Measurements from ENCODE around the gene NR3C1. TPM values are rescaled to one million over a fixed set of nuclear protein-coding genes. Genes with fewer than 3 reads are reported as not detected.

Gene NR3C1
- total and polyA plus RNA-seq, 2 of the 13 experiments (the other 11 are each of a cell fraction or from before 2014, with no cell fraction given), result 10.0 to 24.3 TPM

DNA sequence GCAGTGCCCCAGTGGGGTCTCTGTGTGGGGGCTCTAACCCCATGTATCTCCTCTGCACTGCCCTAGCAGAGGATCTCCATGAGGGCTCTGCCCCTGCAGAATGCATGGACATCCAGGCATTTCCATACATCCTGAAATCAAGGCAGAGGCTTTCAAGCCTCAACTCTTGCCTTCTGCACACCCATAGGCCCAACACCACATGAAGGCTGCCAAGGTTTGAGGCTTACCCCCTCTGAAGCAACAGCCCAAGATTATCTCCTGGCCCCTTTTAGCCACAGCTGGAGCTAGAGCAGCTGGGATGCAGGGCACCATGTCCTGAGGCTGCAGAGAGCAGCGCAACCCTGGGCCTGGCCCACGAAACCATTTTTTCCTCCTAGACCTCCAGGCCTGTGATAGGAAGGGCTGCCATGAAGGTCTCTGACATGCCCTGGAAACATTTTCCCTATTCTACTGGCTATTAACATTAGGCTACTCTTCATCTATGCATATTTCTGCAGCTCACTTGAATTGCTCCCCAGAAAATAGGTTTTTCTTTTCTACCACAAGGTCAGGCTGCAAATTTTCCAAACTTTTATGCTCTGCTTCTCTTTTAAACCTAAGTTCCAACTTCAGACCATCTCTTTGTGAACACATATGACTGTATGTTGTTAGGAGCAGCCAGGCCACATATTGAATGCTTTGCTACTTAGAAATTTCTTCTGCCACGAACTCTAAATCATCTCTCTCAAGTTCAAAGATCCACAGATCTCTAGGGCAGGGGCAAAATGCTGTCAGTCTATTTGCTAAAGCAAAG lies 18.4 kb downstream of the NR3C1 start (continued):
- TF ChIP-seq, protein P1, sequence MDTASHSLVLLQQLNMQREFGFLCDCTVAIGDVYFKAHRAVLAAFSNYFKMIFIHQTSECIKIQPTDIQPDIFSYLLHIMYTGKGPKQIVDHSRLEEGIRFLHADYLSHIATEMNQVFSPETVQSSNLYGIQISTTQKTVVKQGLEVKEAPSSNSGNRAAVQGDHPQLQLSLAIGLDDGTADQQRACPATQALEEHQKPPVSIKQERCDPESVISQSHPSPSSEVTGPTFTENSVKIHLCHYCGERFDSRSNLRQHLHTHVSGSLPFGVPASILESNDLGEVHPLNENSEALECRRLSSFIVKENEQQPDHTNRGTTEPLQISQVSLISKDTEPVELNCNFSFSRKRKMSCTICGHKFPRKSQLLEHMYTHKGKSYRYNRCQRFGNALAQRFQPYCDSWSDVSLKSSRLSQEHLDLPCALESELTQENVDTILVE (CRISPR knock-in tag; IDR thresholded peaks at IDR 0.05), result no peak
- TF ChIP-seq ZNF790 (CRISPR knock-in tag; IDR thresholded peaks at IDR 0.05; ENCODE audit: borderline replicate concordance) (no peak), ZNF574 (CRISPR knock-in tag; IDR thresholded peaks at IDR 0.05) (no peak)

DNA sequence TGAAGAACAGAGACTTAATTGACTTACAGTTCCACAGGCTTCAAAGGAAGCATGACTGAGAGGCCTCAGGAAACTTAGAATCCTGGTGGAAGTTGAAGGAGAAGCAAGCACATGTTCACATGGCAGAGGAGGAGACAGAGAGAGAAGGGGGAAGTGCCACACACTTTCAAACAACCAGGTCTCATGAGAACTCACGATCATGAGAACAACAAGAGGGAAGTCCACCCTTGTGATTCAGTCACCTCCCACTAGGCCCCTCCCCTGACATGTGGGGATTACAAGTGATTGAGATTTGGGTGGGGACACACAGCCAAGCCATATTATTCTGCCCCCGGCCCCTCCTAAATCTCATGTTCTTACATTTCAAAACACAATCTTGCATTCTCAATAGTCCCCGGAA lies 19.5 kb downstream of the NR3C1 start:
- Histone ChIP-seq H3K9ac (ENCODE audit: insufficient read depth, low read depth, low read length) (no peak overlapping the region), H3K4me2 (ENCODE audit: low read depth, low read length) (no peak overlapping the region), H4K20me1 (ENCODE audit: insufficient read depth, low read length) (no peaks in the 10 kb centered on the region), H2AFZ (ENCODE audit: low read length) (no peak overlapping the region), H3K36me3 (replicated peaks in 1 of 2; ENCODE audit: control insufficient read depth in 1 of 2, insufficient read depth in 2 of 2, low read length in 2 of 2) (0 out of 5 replicates have a peak, but pooled peaks cover 0 to 3% of the 10 kb centered on the region in 2 experiments), H3K79me2 (ENCODE audit: insufficient read depth, low read length) (peaks cover 37% of the 10 kb centered on the region), H3K9me3 (ENCODE audit: low read length) (peaks cover 22% of the 10 kb centered on the region), H3K4me3 (replicated peaks in 1 of 3; ENCODE audit: insufficient read depth in 1 of 3, low read depth in 2 of 3, low read length in 3 of 3) (no peak overlapping the region), H3K27me3 (ENCODE audit: control insufficient read depth in 1 of 2, insufficient read depth in 2 of 2, low read length in 2 of 2) (no peaks in the 10 kb centered on the region), H3K4me1 (ENCODE audit: insufficient read depth, low read length) (no peaks in the 10 kb centered on the region), H3K27ac (ENCODE audit: extremely low read length, insufficient read depth, low read length) (no peak overlapping the region)
- DNase-seq (ENCODE audit: low spot score), result no peak
- 98% methylated on average over 3 of the region's 3 CpGs for WGBS (ENCODE audit: low lambda C conversion rate)
- TF ChIP-seq CAMTA2 (CRISPR knock-in tag; IDR thresholded peaks at IDR 0.05; ENCODE audit: borderline replicate concordance), result no peak
- no peak for TF ChIP-seq EED (CRISPR knock-in tag; IDR thresholded peaks at IDR 0.05)
- no peak for TF ChIP-seq ZKSCAN5 (CRISPR knock-in tag; IDR thresholded peaks at IDR 0.05)
- intact Hi-C loops (cut with micrococcal nuclease; ENCODE audit: unreplicated experiment) (no loop called here), in situ Hi-C loops (cut with HindIII; ENCODE audit: extremely low pct_ligation_motif_present, low pct_unique_long_range_greater_than_20kb) (no loop called here)
- CTCF ChIA-PET (ENCODE audit: low intra/inter-chr PET ratio, low total read pairs), result no interaction called here
- no peak for ATAC-seq
- FAIRE-seq, result no peak
- POLR2A ChIA-PET, result no interaction called here
- no TSS peak for BruUV-seq (replicated peaks)

Measured in HepG2 (cell line).